ENCODE data around the gene MRPS2. TPM values are rescaled to one million over a fixed set of nuclear protein-coding genes. Genes with fewer than 3 reads are reported as not detected.
"Not testable (repeated sequence)": the region's sequence is repeated elsewhere in the genome, so short reads cannot be mapped to it uniquely, and the experiment has no call there.

Gene MRPS2
- total and polyA plus RNA-seq, 2 donors = 17.8 to 35.5 TPM

GRCh38 chr9:135547756-135548736 is 47.6 kb downstream of the MRPS2 start:
- Histone ChIP-seq H3K4me1 (ENCODE audit: control insufficient read depth in 2 of 2, insufficient read depth in 2 of 2, low read length in 2 of 2) (no peaks in the 10 kb centered on the region), H3K27ac (ENCODE audit: low read depth in 1 of 2, low read length in 1 of 2) (no peak overlapping the region), H3K9me3 (ENCODE audit: control insufficient read depth in 2 of 2, insufficient read depth in 1 of 2, low read length in 1 of 2) (no peaks in the 10 kb centered on the region), H3K36me3 (ENCODE audit: control insufficient read depth in 2 of 2, insufficient read depth in 2 of 2, low read length in 1 of 2) (no peaks in the 10 kb centered on the region), H3K4me3 (ENCODE audit: low read length in 2 of 2) (no peak overlapping the region), H3K27me3 (ENCODE audit: control insufficient read depth in 2 of 2, insufficient read depth in 1 of 2, low read length in 1 of 2) (no peaks in the 10 kb centered on the region)
- 84% methylated on average over 28 of the region's 28 CpGs for WGBS
- DNase-seq (ENCODE audit: low read depth in 6 of 9, low spot score in 9 of 9) = no peak

DNA sequence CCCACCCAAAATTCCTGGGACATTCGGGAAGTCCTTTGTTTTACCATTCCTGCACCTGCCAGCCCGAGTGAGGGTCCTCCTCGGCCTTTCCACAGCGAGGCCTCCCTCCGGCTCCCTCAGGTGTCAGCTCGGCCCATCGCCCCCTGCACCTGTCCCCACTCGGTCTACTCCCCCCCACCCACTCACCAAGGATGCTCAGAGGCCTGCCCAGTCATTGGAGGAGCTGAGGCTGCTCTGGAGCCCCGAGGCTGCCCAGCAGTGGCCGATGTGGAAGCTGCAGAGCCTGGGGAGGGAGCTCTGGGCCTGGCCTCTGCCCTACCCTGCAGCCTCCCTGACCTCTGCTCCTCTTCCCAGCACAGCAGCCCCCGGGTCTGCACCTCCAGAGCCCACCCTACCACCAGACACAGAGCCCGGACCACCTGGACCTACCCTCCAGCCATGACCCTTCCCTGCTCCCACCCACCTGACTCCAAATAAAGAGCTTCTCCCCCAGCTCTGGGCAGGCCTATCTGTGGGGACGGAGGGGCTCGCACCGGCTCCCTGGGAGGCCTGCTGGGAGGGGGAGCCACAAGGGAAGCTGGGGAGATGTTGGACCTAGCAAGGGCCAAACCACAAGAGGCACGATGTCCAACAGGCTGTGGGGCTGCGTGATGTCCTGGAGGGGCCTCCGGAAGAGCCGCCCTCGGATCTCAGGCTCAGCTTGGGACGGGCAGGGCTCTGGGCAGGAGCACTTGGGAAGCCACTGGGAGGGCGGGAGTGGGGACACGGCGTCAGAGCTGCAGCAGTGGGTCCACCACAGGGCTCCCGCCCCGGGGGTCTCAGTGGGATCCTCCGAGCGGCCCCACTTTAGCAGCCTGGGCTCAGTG is 49.2 kb downstream of the MRPS2 start:
- H3K4me1 ChIP-seq (ENCODE audit: control insufficient read depth in 2 of 2, insufficient read depth in 2 of 2, low read length in 2 of 2); DNase-seq (ENCODE audit: low read depth in 6 of 9, low spot score in 9 of 9); H3K36me3 ChIP-seq (ENCODE audit: control insufficient read depth in 2 of 2, insufficient read depth in 2 of 2, low read length in 1 of 2); H3K27ac ChIP-seq (ENCODE audit: low read depth in 1 of 2, low read length in 1 of 2); H3K27me3 ChIP-seq (ENCODE audit: control insufficient read depth in 2 of 2, insufficient read depth in 1 of 2, low read length in 1 of 2); H3K9me3 ChIP-seq (ENCODE audit: control insufficient read depth in 2 of 2, insufficient read depth in 1 of 2, low read length in 1 of 2); H3K4me3 ChIP-seq (ENCODE audit: low read length in 2 of 2): not testable (repeated sequence)
- WGBS = 89% methylated on average over 26 of the region's 28 CpGs

DNA sequence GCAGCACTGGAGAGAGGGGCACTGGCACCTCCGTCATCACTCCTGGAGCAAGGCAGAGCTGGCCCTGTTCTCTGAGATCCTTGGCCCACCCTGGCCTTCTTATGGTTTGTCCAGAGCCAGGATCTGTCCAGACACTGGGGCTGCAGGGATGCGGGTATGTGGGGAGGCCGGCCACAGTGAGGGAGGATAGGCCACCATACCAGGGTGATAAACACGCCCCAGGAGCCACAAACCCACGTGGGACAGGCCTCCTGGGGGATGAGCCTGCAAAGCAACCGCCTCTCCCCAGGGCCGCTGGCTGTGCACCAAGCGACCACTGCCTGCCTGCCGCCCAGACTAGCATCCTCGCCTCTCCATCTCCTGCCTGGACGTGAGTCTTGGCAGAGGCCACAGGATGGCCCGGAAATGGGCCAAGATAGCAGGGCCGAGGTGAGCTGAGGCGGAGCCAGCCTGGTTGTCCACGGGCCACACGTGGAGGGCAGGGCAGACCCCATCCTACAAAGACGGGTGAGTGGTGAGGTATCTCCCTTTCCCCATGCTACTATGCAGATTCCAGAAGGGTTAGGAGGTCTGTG is 49.9 kb downstream of the MRPS2 start:
- no peak overlapping the region for H3K27ac ChIP-seq (ENCODE audit: low read depth in 1 of 2, low read length in 1 of 2)
- DNase-seq (ENCODE audit: low read depth in 6 of 9, low spot score in 9 of 9) = no peak
- H3K36me3 ChIP-seq (ENCODE audit: control insufficient read depth in 2 of 2, insufficient read depth in 2 of 2, low read length in 1 of 2) = no peaks in the 10 kb centered on the region
- WGBS = 86% methylated on average over 17 of the region's 17 CpGs
- H3K4me3 ChIP-seq (ENCODE audit: low read length in 2 of 2) = no peak overlapping the region
- no peaks in the 10 kb centered on the region for H3K9me3 ChIP-seq (ENCODE audit: control insufficient read depth in 2 of 2, insufficient read depth in 1 of 2, low read length in 1 of 2)
- H3K4me1 ChIP-seq (ENCODE audit: control insufficient read depth in 2 of 2, insufficient read depth in 2 of 2, low read length in 2 of 2) = no peaks in the 10 kb centered on the region
- H3K27me3 ChIP-seq (ENCODE audit: control insufficient read depth in 2 of 2, insufficient read depth in 1 of 2, low read length in 1 of 2) = no peaks in the 10 kb centered on the region

GRCh38 chr9:135551031-135551430 is 50.5 kb downstream of the MRPS2 start:
- Histone ChIP-seq H3K27ac (ENCODE audit: low read depth in 1 of 2, low read length in 1 of 2) (no peak overlapping the region), H3K4me3 (ENCODE audit: low read length in 2 of 2) (no peak overlapping the region), H3K27me3 (ENCODE audit: control insufficient read depth in 2 of 2, insufficient read depth in 1 of 2, low read length in 1 of 2) (no peaks in the 10 kb centered on the region), H3K4me1 (ENCODE audit: control insufficient read depth in 2 of 2, insufficient read depth in 2 of 2, low read length in 2 of 2) (no peaks in the 10 kb centered on the region), H3K36me3 (ENCODE audit: control insufficient read depth in 2 of 2, insufficient read depth in 2 of 2, low read length in 1 of 2) (no peaks in the 10 kb centered on the region), H3K9me3 (ENCODE audit: control insufficient read depth in 2 of 2, insufficient read depth in 1 of 2, low read length in 1 of 2) (no peaks in the 10 kb centered on the region)
- DNase-seq (ENCODE audit: low read depth in 6 of 9, low spot score in 9 of 9) = no peak
- WGBS = 47% methylated on average over 14 of the region's 14 CpGs

- no peak overlapping the region for H3K27ac ChIP-seq (ENCODE audit: low read depth in 1 of 2, low read length in 1 of 2)
- H3K36me3 ChIP-seq (ENCODE audit: control insufficient read depth in 2 of 2, insufficient read depth in 2 of 2, low read length in 1 of 2) = no peaks in the 10 kb centered on the region
- no peaks in the 10 kb centered on the region for H3K9me3 ChIP-seq (ENCODE audit: control insufficient read depth in 2 of 2, insufficient read depth in 1 of 2, low read length in 1 of 2)
- DNase-seq (ENCODE audit: low read depth in 6 of 9, low spot score in 9 of 9) = no peak
- H3K4me1 ChIP-seq (ENCODE audit: control insufficient read depth in 2 of 2, insufficient read depth in 2 of 2, low read length in 2 of 2) = no peaks in the 10 kb centered on the region
- H3K4me3 ChIP-seq (ENCODE audit: low read length in 2 of 2) = no peak overlapping the region
- 97% methylated on average over 13 of the region's 13 CpGs for WGBS
- H3K27me3 ChIP-seq (ENCODE audit: control insufficient read depth in 2 of 2, insufficient read depth in 1 of 2, low read length in 1 of 2) = no peaks in the 10 kb centered on the region
Observed at GRCh38 chr9:135551456-135551855, 51.0 kb downstream of the MRPS2 start.

GRCh38 chr9:135552021-135552697 is 51.7 kb downstream of the MRPS2 start:
- DNase-seq (ENCODE audit: low read depth in 6 of 9, low spot score in 9 of 9) = no peak
- H3K4me3 ChIP-seq (ENCODE audit: low read length in 2 of 2) = no peak overlapping the region
- no peak overlapping the region for H3K27ac ChIP-seq (ENCODE audit: low read depth in 1 of 2, low read length in 1 of 2)
- 90% methylated on average over 18 of the region's 18 CpGs for whole genome bisulfite sequencing
- no peaks in the 10 kb centered on the region for H3K9me3 ChIP-seq (ENCODE audit: control insufficient read depth in 2 of 2, insufficient read depth in 1 of 2, low read length in 1 of 2)
- H3K27me3 ChIP-seq (ENCODE audit: control insufficient read depth in 2 of 2, insufficient read depth in 1 of 2, low read length in 1 of 2) = no peaks in the 10 kb centered on the region
- no peaks in the 10 kb centered on the region for H3K4me1 ChIP-seq (ENCODE audit: control insufficient read depth in 2 of 2, insufficient read depth in 2 of 2, low read length in 2 of 2)
- H3K36me3 ChIP-seq (ENCODE audit: control insufficient read depth in 2 of 2, insufficient read depth in 2 of 2, low read length in 1 of 2) = no peaks in the 10 kb centered on the region

- Histone ChIP-seq H3K27me3 (ENCODE audit: control insufficient read depth in 2 of 2, insufficient read depth in 1 of 2, low read length in 1 of 2) (no peaks in the 10 kb centered on the region), H3K9me3 (ENCODE audit: control insufficient read depth in 2 of 2, insufficient read depth in 1 of 2, low read length in 1 of 2) (no peaks in the 10 kb centered on the region), H3K27ac (ENCODE audit: low read depth in 1 of 2, low read length in 1 of 2) (no peak overlapping the region), H3K36me3 (ENCODE audit: control insufficient read depth in 2 of 2, insufficient read depth in 2 of 2, low read length in 1 of 2) (no peaks in the 10 kb centered on the region), H3K4me3 (ENCODE audit: low read length in 2 of 2) (no peak overlapping the region), H3K4me1 (ENCODE audit: control insufficient read depth in 2 of 2, insufficient read depth in 2 of 2, low read length in 2 of 2) (no peaks in the 10 kb centered on the region)
- WGBS = 93% methylated on average over 19 of the region's 19 CpGs
- DNase-seq (ENCODE audit: low read depth in 6 of 9, low spot score in 9 of 9) = no peak
Observed at GRCh38 chr9:135552698-135553171, 52.3 kb downstream of the MRPS2 start.
